Activated CD4-positive, alpha-beta T cell treated with anti-CD3 and anti-CD28 coated beads, Interleukin-10, Interleukin-2, amounts not matched to agents 100 ng/mL and 50 ng/mL, durations not matched to agents 16 hours and 8 hours (primary cell): ENCODE measurements around the gene TNFSF4.
"Not testable (repeated sequence)": the region's sequence is repeated elsewhere in the genome, so short reads cannot be mapped to it uniquely, and the experiment has no call there.

Experiments used
- DNase-seq: peaks from one replicate; pipeline ENCODE4 v3.0.0-alpha.2; 2020

TNFSF4 gene

DNA sequence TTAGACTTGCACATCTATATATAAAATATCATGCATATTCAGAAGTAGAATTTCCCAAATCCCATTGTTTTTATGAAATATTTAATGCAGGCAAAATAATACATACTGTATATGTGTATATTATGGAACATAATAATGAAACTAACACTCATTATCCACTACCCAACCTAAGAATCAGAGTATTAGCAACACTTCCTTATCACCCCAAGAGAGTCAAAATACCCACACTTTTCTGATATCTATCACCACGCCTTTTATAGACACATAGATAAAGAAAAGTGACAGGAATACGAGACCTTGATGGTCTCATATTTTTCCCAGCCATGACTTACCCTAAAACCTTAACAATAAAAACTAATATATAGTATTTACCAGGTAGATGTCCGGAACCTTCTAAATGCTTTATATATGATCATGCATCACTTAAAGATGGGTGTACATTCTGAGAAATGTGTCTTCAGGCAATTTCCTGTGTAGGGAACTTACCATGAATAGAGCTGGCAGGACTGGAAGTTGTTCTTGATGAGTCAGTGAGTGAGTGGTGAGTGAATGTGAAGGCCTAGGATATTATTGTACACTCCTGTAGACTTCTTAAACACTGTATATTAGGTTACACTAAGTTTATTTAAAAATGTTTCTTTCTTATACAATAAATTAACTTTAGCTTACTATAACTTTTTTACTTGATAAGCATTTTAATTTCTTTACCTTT is 45.5 kb downstream of the TNFSF4 start:
- peak; percentile 45 for DNase-seq

DNA sequence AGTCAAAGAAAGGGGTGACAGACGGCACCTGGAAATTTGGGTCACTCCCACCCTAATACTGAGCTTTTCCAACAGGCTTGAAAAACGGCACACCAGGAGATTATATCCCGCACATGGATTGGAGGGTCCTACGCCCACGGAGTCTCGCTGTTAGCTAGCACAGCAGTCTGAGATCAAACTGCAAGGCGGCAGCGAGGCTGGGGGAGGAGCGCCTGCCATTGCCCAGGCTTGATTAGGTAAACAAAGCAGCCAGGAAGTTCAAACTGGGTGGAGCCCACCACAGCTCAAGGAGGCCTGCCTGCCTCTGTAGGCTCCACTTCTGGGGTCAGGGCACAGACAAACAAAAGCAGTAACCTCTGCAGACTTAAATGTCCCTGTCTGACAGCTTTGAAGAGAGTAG is 53.2 kb downstream of the TNFSF4 start:
- not testable (repeated sequence) for DNase-seq

DNA sequence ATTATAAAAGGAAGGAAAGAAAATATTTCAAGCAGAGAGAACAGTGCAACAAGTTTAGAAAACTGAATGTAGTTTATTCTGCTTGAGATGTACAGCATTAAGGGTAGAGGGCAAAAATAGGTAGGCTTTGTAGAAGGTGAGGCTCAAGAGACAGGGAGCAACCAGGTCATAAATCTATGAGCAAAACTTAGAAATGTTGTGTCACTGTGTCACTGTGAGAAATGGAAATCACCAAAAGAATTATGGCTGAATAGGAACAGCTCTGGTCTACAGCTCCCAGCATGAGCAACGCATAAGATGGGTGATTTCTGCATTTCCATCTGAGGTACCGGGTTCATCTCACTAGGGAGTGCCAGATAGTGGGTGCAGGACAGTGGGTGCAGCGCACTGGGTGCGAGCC is 53.6 kb downstream of the TNFSF4 start:
- DNase-seq, result no peak

DNA sequence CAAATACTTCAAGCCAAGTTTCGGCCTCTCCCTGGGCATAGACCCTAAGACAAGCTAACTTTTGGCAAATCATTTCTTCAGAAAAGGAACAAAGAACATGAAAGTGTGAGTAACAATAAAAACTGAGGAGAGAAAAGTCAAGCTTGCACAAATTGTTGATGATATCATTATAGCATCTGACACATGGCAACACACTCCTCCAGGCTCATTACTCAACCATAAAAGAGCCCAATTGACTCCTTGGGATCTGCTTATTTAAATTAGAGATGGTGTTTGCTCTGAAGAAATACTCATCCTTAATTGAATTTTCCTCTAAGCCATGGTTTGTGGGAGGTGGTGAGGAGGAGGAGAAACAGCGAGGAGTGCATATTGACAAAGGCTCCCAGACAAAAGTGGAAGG is 54.5 kb downstream of the TNFSF4 start:
- DNase-seq, result no peak

DNA sequence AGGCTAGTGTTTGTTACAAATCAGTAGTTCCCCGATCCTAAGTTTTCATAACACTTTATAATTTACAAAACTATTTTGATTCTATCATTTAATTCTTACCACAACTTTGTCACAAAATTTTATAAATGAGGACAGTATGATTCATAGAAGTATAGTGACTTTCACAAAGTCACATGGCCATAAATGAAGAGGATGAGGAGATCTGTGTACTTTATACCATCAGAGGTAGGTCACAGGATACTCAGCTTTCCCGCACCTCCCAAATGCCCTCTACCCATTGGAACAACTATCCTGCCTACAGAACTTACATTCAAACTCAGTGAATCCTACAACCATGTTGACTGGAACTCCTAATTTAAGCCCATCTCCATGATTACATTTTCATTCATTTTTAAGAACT is 56.3 kb downstream of the TNFSF4 start:
- no peak for DNase-seq

DNA sequence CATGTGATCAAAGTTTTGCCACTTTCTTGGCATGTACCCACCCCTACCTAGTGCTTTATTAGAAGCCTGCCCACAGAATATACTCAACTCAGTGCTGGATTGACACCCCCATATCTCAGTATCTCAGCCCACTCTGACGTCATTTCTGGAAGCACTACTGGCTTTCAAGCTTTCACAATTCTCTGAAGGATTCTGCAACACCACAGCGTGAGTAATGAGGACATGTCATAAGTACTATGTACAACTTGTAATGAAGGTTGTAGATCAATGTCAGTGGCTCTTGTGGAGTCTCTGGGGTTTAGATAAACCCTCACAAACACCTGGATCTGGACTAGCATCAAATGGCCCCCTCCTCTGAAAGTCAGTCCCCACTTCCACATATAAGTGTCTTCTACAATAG is 57.2 kb downstream of the TNFSF4 start:
- DNase-seq, result peak; percentile 11

DNA sequence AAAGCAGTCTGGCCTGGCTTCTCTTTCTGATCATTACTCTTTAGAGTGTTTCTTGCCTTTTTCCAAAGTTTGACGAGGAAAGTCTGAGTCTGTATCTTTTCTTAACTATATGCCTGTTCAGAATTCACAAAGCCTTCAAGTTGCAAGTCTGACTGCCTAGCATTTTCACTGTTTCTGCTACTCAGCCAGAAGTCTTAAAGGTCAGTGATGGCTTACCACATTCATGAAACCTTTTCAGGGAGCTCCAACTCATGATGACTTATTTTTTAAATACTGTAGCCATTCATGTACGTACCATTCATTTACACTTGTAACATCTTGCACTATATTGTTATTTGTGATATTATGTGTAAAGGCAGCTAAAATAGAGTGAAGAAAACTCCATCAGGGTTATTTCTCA is 58.2 kb downstream of the TNFSF4 start:
- no peak for DNase-seq

DNA sequence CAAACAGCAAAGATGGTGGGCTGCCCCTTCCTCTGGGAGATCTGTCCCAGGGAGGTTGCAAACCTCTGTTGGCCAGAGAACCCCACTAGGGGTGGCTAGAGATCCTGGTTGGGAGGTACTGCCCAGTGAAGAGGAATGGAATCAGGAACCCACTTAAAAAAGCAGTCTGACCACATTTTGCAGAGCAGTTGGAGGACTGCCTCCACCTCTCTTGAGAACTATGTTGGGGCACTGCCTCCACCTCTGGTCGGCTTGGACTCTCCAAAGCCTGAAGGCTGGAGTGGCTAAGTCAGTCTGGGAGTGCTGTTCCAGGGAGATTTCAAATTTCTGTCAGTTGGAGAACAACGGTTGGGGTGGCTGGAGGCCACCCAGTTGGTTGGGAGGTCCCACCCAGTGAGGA is 58.6 kb downstream of the TNFSF4 start:
- no peak for DNase-seq

DNA sequence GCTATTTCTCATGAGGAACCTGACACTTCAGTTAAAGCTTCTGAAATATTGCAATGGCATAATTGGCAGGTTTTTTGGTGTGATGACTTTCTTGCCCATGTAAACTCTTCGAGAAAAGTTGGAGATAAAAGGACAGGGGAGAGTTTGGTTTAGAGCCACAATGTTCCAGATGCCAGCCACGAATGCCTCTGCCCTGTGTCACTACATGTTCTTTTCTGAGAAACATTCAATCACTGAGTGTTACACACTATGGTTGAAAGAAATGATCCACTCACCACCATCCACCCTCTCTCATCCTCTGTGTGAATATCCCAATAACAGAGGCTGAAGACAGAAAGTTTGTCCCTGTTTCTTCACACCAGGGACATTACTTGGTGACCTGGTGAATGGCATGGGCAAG is 66.4 kb downstream of the TNFSF4 start:
- DNase-seq, result no peak

DNA sequence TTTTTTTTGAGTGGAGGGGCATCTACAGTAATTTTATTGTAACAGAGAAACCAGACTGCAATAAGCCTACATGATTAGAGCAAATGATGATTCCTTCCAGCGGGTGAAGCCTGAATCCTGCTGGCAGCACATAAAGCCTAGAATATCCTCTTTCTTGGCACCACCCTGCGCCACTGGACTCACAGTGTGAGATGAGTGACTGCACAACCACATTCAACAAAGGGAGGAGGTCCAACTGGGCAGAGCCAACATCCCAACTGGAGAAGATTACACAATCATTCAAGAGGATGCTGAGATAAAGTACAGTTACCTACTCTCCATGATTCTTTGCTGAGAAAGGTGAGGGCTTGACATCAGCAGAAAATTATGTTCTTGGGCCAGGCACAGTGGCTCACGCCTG is 67.4 kb downstream of the TNFSF4 start:
- no peak for DNase-seq

DNA sequence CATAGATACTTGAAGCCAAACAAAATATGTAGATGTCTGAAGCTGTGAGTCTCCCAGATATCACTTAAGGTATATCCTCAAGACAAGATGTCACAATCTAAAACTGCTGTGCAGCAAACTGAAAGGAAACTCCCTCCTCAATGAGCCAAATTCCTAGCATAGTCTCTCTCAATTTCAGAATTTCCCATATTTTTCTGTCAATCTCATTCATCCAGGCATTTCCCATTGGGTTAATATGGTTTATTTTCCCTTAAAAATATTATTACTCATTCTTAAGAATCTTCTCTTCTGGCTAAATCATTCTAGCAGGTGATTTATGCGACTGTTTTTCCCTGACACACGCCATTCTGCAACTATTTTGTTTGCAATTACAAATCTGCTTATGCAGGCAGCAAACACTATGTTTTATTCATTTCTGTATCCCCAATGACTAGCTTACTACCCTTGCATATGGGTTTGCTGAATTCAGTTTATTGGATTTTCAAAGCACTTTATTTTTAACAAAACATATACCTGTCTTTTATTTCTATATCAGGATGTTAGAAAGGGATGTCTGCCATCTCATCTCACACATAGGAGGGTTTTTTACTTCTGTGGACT is 69.9 kb downstream of the TNFSF4 start:
- no peak for DNase-seq

DNA sequence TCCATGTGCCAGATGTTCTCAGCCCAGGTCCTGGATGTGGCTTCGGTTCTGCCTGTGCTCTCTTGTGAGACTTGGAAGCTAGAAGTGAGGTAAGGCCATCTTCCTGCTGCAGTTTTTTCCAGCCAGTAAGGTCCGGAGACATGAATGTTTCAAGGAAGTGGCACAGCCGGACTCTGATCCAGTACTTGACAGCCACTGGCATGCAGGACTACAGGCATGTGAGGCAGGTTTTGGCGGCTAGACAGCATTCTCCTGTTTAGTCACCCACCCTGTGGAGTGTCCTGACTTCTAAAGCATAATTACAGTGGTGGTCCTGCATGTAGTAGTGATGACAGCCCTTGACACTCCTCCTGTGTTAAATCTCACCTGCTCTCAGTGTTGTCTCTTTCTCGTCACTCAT is 72.3 kb downstream of the TNFSF4 start:
- DNase-seq, result no peak

DNA sequence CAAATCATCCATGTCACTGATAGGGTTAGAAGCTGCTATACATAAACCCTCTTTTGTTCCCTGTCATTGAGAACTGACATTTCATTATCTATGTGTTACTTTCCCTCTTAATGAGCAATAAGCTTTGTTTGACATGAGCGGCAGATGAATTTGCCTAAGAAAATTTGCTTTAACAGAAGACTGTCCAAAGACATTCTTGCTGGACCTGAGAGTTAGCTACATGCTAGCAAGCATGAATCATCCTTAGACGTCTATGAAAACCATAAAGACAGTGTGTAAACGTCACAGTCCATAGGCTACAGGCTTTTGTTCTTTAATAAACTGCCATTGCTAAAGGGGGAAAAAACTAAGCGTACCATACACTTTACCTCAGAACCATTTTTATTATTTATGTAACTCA is 73.1 kb downstream of the TNFSF4 start:
- DNase-seq, result no peak
